BJ (cell line): ENCODE data around the gene PEDS1. TPM values are rescaled to one million over a fixed set of nuclear protein-coding genes. Genes with fewer than 3 reads are reported as not detected.

Source experiments
- CTCF ChIA-PET: fragments of 350-600 bp; formaldehyde crosslinking; extraction: SDS; loops from one replicate; lab custom pipeline; 2021; ENCODE audit warnings: antibody characterized with exemption, inconsistent platforms; lab: Yijun Ruan, JAX
- POLR2A ChIA-PET: fragments of 300-600 bp; sonication (Branson Sonifier 250); formaldehyde crosslinking; extraction: SDS; loops from one replicate; lab custom pipeline; 2021; ENCODE audit warnings: antibody characterized with exemption; lab: Charles Lee
- DNase-seq: peaks from one replicate; pipeline ENCODE4 v3.0.0-alpha.2; 2011; ENCODE audit warnings: low read depth
- H3K27me3 ChIP-seq: 2 replicates; pipeline ENCODE4 v1.6.0; 2011; ENCODE audit warnings: low read length; ENCODE audit not compliant: control insufficient read depth, insufficient read depth
- H3K36me3 ChIP-seq: 2 replicates; pipeline ENCODE4 v1.5.1; 2011; ENCODE audit warnings: low read length; ENCODE audit not compliant: control insufficient read depth, insufficient read depth
- H3K4me3 ChIP-seq: 2 replicates; pipeline ENCODE4 v1.5.1; 2011; ENCODE audit warnings: low read depth, mild to moderate bottlenecking, control low read depth, low read length
- CTCF ChIP-seq: IDR thresholded peaks from 2 replicates; pipeline ENCODE4 v1.5.1; 2011; ENCODE audit warnings: low read depth, mild to moderate bottlenecking, control low read depth, inconsistent platforms, low read length, moderate library complexity; ENCODE audit not compliant: insufficient read depth
- polyA plus RNA-seq: library from polyadenylated mRNA; depleted of rRNA; stranded (reverse); fragments of >200 nt; gene quantifications from 2 replicates; pipeline ENCODE4 v1.2.3, GENCODE V29; 2011

PEDS1 gene
- polyA plus RNA-seq, 1 experiment: 52.3 TPM

GRCh38 chr20:50152394-50153152 lies 950 bp downstream of the PEDS1 start:
- CTCF ChIA-PET: interaction anchor here (0.6 to 2.4 kb wide), 10 partner anchors 11 to 483 kb away, joined by 3 to 12 read pairs (median 4); partner anchors contain the start of gene UBE2V1
- peaks cover 4% of the 10 kb centered on the region for H3K36me3 ChIP-seq
- DNase-seq: no peak

GRCh38 chr20:50151034-50151743 lies 2.3 kb downstream of the PEDS1 start:
- ChIA-PET CTCF (interaction anchor here (0.7 to 1.4 kb wide), 3 partner anchors 12 to 599 kb away, joined by 3 to 4 read pairs (median 3); no protein-coding TSS in a partner anchor), POLR2A (no interaction called here)
- Histone ChIP-seq H3K4me3 (no peak overlapping the region), H3K36me3 (peaks cover 4% of the 10 kb centered on the region), H3K27me3 (no peaks in the 10 kb centered on the region)
- no peak for DNase-seq
- no peak for TF ChIP-seq CTCF

More at GRCh38 chr20:50152394-50153152, 950 bp downstream of the PEDS1 start:
- peak overlapping the region; percentile 98 for H3K4me3 ChIP-seq
- no peaks in the 10 kb centered on the region for H3K27me3 ChIP-seq
- no peak; the same call in 1 of the 2 replicates for TF ChIP-seq CTCF
- POLR2A ChIA-PET: interaction anchor here (0.6 to 1.8 kb wide), 2 partner anchors 8 to 13 kb away, joined by 4 to 16 read pairs; no protein-coding TSS in a partner anchor

- ChIA-PET CTCF (interaction anchor here (0.5 to 1.7 kb wide), 5 partner anchors 14 to 674 kb away, joined by 3 to 5 read pairs (median 3); no protein-coding TSS in a partner anchor), POLR2A (no interaction called here)
Observed at GRCh38 chr20:50149481-50150254, 3.9 kb downstream of the PEDS1 start.

GRCh38 chr20:50146732-50147662 lies 6.5 kb downstream of the PEDS1 start:
- no peak for TF ChIP-seq CTCF
- H3K4me3 ChIP-seq: no peak overlapping the region
- H3K27me3 ChIP-seq: no peaks in the 10 kb centered on the region
- no peak for DNase-seq
- ChIA-PET CTCF (interaction anchor here (0.9 to 1.3 kb wide), 3 partner anchors 23 to 83 kb away, joined by 3 read pairs; no protein-coding TSS in a partner anchor), POLR2A (no interaction called here)
- H3K36me3 ChIP-seq: peaks cover 14% of the 10 kb centered on the region

More at GRCh38 chr20:50149481-50150254, 3.9 kb downstream of the PEDS1 start:
- TF ChIP-seq CTCF: no peak
- no peaks in the 10 kb centered on the region for H3K27me3 ChIP-seq
- no peak overlapping the region for H3K4me3 ChIP-seq
- H3K36me3 ChIP-seq: peaks cover 4% of the 10 kb centered on the region
- DNase-seq: no peak
